Muscle of arm (tissue), 12 donors: ENCODE measurements around the gene XG. TPM values are rescaled to one million over a fixed set of nuclear protein-coding genes. Genes with fewer than 3 reads are reported as not detected.
A peak's percentile ranks its signal among the peaks of the same experiment; 100 is the strongest.
"Not testable (repeated sequence)": the region's sequence is repeated elsewhere in the genome, so short reads cannot be mapped to it uniquely, and the experiment has no call there.

Experiments
- DNase-seq: peaks from one replicate; pipeline ENCODE4 v3.0.0-alpha.2; 2013
- polyA plus RNA-seq, 12 donors: library from polyadenylated mRNA; unstranded; fragments of 120-200 nt; gene quantifications; one replicate each; pipeline ENCODE4 v1.2.1, GENCODE V29; 2013; ENCODE audit not compliant: insufficient read length in 12 of 12

The XG gene
- polyA plus RNA-seq, 12 donors = 0.20 to 4.6 (median 1.6) TPM; not detected in 2

DNA sequence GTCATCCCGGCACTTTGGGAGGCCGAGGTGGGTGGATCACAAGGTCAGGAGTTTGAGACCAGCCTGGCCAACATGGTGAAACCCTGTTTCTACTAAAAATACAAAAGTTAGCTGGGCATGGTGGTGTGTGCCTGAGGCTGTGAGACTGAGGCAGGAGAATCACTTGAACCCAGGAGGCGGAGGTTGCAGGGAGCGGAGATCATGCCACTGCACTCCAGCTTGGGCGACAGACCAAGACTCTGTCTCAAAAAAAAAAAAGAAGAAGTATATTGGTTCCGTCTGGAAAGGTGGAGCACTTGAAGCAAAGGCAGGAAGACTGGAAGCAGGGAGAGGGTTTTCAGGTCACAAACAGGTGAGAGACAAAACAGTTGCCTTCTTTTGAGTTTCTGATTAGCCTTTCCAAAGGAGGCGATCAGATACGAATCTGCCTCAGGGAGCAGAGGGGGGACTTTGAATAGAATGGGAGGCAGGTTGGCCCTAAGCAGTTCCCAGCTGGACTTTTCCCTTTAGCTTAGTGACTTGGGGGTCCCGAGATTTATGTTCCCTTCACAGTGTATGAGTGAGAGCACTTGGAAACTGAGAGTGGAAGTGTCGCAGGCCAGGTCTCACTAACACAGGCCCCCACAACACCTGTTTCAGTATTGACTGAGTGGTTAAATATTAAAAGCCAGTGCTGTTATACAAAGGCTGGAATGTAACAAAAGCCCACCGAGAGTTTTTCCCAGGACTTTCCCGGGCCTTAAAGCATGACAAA is 28.8 kb downstream of the XG start:
- DNase-seq = not testable (repeated sequence)

DNA sequence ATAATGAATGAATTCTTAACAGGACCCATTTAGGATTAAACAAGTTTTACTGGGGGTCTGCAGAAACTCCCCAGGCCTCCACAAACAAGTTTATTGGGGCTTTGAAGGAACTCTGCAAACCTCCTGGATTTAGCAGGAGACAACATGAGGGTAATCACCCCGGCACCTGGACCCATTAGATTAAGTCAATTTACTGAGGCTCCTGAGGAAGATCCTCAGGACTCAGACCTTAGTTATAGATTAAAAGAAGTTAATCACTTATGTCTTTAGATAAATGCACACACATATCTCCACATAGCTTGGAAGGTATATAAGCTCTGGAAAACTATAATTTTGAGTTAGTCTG is 29.4 kb downstream of the XG start:
- DNase-seq = no peak

DNA sequence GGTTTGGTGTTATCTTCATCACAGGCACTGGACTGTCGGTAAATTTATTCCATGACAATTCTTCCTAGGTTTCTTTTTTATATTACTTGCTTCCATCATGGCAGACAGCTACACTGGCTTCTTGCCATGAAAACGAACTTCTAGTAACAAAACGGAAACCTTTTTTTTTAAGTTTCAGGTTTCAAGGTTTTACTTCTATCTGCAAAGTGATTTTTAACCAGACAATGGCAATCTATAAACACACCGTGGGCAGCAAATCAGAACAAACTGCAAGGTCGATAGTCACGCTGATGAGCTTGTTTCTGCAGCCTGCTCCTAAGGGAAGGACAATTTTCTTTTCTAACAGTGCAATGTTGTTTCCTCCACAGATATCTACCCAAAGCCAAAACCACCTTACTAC is 29.9 kb downstream of the XG start:
- DNase-seq = peak; percentile 3

- DNase-seq = no peak
These were observed 30.3 kb downstream of the XG start for GRCh38 chrX:2782171-2782570.

GRCh38 chrX:2782778-2783177 is 30.9 kb downstream of the XG start:
- no peak for DNase-seq

DNA sequence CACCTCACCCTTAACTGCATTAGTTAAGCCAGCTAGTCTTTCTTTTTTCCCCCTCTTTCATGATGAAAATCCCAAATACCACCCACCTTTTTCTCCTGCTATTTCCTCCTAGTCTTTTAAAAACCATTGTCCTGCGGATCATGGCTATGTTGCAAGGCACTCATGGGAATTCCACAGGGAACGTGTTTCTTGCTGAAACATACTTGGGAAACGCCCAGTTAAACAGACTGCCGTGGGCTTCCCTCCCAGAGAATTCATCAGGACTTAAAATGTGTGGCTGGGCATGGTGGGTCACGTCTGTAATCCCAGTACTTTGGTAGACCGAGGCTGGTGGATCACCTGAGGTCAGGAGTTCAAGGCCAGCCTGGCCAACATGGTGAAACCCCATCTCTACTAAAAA is 32.2 kb downstream of the XG start:
- peak; percentile 2 for DNase-seq

GRCh38 chrX:2785538-2785937 is 33.7 kb downstream of the XG start:
- DNase-seq = no peak

DNA sequence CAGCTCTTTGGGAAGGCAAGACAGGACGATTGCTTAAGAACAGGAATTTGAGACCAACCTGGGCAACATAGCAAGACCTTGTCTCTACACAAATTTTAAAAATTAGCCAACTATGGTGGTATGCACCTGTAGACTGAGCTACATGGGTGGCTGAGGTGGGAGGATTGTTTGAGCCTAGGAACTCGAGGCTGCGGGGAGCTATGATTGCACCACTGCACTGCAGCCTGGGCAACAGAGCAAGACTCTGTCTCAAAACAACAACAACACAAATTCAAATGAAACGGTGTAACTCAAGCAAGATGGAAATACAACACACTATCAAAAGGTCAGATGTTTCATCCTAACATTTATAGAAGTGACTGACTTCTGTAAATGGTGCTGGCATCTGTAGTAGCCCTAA is 37.1 kb downstream of the XG start:
- DNase-seq = no peak

GRCh38 chrX:2789569-2789968 is 37.7 kb downstream of the XG start:
- no peak for DNase-seq

DNA sequence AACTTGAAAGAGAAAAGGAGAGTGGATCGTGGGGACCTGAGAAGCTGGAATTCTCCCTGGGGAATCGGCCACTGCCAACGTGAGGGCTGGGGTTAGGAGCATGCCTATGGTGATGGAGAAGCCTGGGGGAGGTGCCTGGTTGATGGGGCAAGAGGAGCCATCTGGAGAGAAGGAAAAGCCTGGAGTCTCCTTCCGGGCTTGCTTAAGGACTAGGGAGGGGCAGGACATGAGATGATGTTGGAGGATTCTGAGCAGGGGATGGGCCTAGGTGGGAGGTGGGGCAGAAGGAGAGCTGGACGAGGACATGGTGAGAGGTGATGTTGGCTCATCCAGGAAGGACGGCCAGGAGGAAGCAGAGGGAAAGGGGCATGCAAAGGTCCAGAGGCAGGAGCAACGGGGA is 41.9 kb downstream of the XG start:
- DNase-seq = no peak

DNA sequence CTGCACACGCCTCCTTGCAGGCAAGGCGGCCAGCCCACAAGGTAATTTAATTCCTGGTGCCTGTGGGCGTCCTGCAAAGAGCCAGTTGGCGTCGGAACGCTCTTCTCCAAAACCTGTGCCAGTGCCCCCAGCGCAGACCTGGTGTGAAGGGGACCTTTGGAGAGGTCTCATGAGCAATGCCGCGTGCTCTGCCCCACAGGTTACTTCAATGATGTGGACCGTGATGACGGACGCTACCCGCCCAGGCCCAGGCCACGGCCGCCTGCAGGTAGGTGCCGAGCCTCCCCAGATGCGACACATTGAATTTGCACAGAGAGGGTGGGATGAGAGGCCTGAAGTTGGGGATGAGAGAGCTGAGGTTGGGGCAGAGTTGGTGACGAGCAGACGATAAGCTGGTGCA is 42.5 kb downstream of the XG start:
- DNase-seq = no peak

- not testable (repeated sequence) for DNase-seq
These were observed 45.0 kb downstream of the XG start for GRCh38 chrX:2796808-2797207.

GRCh38 chrX:2799369-2799768 is 47.5 kb downstream of the XG start:
- DNase-seq = no peak

DNA sequence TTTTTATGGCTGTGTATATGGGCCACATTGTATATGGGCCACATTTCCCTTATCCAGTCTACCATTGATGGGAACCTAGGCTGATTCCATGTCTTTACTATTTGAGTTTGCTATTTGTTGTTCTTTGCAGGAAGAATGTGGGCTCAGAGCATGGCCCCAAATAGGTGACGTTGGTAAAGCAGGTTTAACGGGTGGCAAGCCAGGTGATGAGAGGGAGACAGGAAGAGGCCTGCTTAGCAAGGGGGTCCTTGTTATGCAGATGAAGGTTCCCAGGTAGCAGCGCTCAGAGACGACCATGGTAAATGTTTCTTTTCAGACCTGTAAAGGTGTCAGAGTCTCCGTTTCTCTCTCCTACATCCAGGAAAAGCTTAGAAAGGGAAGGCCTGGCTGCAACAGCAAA is 48.1 kb downstream of the XG start:
- not testable (repeated sequence) for DNase-seq

DNA sequence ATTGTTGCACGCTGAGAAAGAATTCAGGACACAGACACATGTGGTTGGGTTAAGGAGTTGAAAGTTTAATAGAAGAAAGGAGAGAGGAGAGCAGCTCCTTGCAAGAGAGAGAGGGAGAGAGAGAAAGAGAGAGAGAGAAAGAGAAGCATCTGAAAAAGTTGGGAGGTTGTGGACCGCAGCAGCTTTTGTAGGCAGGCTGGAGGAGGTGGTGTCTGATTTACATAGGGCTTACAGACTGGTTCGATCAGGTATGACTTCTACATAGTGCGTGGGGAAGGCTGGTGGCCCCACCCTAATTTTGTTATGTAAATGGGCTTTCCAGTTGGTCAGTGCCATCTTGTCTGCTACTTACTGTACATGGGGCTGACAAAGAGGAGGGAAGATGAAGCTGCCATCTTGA is 49.4 kb downstream of the XG start:
- DNase-seq = no peak

DNA sequence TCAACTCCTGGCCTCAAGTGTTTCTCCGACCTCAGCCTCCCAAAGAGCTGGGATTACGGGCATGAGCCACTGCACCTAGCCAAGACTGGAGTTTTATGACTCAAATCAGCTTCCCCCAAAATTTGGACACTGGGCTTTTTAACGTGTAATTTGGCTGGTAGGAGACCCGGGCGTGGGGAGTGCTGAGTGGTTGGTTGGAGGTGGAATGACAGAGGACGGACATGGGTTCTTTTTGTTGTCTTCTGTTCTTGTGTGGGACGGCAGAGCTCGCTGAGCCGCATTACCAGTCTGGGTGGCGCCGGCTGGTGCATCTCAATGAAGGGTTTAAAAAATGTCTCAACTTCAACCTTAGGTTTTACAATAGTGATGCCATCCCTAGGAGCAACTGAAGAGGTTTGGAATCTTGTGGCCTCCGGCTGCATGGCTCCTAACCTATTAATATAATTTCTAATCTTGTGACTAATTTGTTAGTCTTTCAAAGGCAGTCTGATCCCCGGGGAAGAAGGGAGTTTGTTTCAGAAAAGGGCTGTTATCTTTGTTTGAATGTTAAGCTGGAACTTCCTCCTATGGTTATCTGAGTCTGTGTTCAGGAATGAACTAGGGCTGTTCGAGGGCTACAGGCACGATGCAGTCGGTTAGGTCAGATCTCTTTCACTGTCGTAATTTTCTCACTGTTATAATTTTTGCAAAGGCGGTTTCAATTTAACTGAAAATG is 50.7 kb downstream of the XG start:
- DNase-seq = not testable (repeated sequence)

DNA sequence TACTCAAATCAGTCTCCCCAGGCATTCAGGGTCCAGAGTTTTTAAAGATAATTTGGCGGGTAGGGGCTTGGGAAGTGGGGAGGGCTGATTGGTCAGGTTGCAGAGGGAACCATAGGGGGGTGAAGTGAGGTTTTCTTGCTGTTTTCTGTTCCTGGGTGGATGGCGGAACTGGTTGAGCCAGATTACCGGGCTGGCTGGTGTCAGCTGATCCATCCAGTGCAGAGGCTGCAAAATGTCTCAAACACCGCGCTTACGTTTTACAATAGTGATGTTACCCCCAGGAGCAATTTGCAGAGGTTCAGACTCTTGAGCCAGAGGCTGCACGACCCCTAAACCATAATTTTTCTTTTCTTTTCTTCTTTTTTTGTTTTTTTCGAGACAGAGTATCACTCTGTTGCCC is 51.6 kb downstream of the XG start:
- not testable (repeated sequence) for DNase-seq

- DNase-seq = not testable (repeated sequence)
These were observed 52.4 kb downstream of the XG start for GRCh38 chrX:2804106-2804843.

DNA sequence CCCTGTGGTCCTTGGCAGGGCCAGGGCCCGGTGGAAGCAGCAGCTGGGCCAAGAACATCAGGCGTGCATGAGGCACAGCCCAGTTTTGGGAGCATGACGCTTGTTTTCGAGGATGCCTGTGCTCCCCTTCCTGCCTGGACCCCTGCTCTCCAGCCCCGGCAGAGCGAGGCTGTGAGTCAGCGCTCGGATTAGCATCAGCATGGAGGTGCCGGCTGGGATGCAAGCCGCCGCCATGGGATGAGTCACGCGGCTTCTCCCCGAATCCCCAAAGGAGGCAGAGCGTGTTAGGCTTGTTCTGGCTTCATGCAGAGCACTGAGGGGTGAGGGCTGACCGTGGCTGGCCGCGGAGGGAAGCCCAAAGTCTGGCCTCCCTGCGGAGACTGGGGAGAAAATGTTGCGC is 53.0 kb downstream of the XG start:
- not testable (repeated sequence) for DNase-seq

- DNase-seq = no peak
These were observed 59.4 kb downstream of the XG start for GRCh38 chrX:2811271-2811670.

- DNase-seq = peak; percentile 49
These were observed 60.5 kb downstream of the XG start for GRCh38 chrX:2812161-2812907.

- no peak for DNase-seq
These were observed 65.2 kb downstream of the XG start for GRCh38 chrX:2817036-2817435.
